ENCODE results near the gene NHEJ1. TPM values are rescaled to one million over a fixed set of nuclear protein-coding genes. Genes with fewer than 3 reads are reported as not detected.
A peak's percentile ranks its signal among the peaks of the same experiment; 100 is the strongest.

Gene NHEJ1
- total and polyA plus RNA-seq, 2 of the 13 experiments (the other 11 are each of a cell fraction or from before 2014, with no cell fraction given): 30.0 to 30.7 TPM

DNA sequence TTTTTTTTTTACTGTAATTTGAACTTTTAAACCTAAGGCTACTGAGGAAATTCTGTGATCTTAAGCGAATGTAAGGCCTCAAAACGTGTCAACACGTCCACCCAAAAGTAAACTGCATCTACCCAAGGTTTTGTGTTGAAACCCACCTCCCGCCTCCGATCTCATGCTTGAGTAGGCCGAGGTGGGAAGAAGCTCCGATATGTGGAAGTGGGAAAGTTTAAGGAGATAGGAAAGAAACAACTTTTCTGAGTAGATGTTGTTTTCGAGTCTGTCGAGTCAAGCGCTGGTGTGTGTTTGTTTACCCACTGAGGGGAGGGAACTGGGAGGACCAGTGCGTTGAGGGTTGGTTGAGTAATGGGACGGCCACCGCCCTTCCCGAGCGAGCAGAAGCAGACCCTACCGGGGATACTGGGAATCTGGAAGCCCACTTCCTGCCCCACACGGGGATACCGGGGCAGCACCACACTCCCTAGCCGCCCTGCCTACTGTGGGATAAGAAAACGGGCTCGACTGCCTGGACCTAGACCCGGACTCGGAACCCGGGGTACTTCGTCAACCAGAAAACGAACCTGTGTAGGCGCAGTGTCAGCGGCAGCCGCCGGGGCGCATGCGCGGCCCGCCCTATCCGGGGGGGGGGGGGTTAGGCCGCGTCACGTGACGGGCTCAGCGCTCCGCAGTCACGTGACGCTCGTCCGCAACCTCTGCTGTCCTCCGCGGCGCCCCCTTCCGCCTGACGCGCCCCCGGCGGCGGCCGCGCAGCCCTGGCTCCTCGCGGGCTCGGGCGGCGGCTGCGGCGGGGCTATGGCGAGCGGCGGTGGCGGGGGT is 17.1 kb upstream of the NHEJ1 start, which contains the start of gene RETREG2 (continued):
- no peak for TF ChIP-seq ZBTB39 (CRISPR knock-in tag; IDR thresholded peaks at IDR 0.05)
- no peak for TF ChIP-seq RFX3 (CRISPR knock-in tag; IDR thresholded peaks at IDR 0.05)
- TF ChIP-seq NFIB (CRISPR knock-in tag; IDR thresholded peaks at IDR 0.05; ENCODE audit: borderline replicate concordance): no peak
- TF ChIP-seq, protein P1, sequence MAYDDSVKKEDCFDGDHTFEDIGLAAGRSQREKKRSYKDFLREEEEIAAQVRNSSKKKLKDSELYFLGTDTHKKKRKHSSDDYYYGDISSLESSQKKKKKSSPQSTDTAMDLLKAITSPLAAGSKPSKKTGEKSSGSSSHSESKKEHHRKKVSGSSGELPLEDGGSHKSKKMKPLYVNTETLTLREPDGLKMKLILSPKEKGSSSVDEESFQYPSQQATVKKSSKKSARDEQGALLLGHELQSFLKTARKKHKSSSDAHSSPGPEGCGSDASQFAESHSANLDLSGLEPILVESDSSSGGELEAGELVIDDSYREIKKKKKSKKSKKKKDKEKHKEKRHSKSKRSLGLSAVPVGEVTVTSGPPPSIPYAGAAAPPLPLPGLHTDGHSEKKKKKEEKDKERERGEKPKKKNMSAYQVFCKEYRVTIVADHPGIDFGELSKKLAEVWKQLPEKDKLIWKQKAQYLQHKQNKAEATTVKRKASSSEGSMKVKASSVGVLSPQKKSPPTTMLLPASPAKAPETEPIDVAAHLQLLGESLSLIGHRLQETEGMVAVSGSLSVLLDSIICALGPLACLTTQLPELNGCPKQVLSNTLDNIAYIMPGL (CRISPR knock-in tag; IDR thresholded peaks at IDR 0.05; ENCODE audit: borderline replicate concordance in 1 of 2, low read depth in 1 of 2): peak in 1 of 2 experiments; percentile 71; a peak in 3 of 4 replicates
- TF ChIP-seq KLF12 (CRISPR knock-in tag; IDR thresholded peaks at IDR 0.05; ENCODE audit: borderline replicate concordance): no peak; the same call in 1 of the 2 replicates
- TF ChIP-seq, protein P2, sequence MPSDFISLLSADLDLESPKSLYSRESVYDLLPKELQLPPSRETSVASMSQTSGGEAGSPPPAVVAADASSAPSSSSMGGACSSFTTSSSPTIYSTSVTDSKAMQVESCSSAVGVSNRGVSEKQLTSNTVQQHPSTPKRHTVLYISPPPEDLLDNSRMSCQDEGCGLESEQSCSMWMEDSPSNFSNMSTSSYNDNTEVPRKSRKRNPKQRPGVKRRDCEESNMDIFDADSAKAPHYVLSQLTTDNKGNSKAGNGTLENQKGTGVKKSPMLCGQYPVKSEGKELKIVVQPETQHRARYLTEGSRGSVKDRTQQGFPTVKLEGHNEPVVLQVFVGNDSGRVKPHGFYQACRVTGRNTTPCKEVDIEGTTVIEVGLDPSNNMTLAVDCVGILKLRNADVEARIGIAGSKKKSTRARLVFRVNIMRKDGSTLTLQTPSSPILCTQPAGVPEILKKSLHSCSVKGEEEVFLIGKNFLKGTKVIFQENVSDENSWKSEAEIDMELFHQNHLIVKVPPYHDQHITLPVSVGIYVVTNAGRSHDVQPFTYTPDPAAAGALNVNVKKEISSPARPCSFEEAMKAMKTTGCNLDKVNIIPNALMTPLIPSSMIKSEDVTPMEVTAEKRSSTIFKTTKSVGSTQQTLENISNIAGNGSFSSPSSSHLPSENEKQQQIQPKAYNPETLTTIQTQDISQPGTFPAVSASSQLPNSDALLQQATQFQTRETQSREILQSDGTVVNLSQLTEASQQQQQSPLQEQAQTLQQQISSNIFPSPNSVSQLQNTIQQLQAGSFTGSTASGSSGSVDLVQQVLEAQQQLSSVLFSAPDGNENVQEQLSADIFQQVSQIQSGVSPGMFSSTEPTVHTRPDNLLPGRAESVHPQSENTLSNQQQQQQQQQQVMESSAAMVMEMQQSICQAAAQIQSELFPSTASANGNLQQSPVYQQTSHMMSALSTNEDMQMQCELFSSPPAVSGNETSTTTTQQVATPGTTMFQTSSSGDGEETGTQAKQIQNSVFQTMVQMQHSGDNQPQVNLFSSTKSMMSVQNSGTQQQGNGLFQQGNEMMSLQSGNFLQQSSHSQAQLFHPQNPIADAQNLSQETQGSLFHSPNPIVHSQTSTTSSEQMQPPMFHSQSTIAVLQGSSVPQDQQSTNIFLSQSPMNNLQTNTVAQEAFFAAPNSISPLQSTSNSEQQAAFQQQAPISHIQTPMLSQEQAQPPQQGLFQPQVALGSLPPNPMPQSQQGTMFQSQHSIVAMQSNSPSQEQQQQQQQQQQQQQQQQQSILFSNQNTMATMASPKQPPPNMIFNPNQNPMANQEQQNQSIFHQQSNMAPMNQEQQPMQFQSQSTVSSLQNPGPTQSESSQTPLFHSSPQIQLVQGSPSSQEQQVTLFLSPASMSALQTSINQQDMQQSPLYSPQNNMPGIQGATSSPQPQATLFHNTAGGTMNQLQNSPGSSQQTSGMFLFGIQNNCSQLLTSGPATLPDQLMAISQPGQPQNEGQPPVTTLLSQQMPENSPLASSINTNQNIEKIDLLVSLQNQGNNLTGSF (CRISPR knock-in tag; IDR thresholded peaks at IDR 0.05): peak; percentile 65; the same call in 1 of the 2 replicates
- no peak for TF ChIP-seq ZNF841 (CRISPR knock-in tag; IDR thresholded peaks at IDR 0.05; ENCODE audit: borderline replicate concordance)
- TF ChIP-seq MIER2 (CRISPR knock-in tag; IDR thresholded peaks at IDR 0.05): peak; percentile 40; the same call in 1 of the 2 replicates
- no peak for TF ChIP-seq SMYD3 (CRISPR knock-in tag; IDR thresholded peaks at IDR 0.05)
- no peak; the same call in 1 of the 2 replicates for TF ChIP-seq FOXK1 (CRISPR knock-in tag; IDR thresholded peaks at IDR 0.05; ENCODE audit: borderline replicate concordance, low read depth)
- no peak for TF ChIP-seq MBNL3 (CRISPR knock-in tag; conservative IDR thresholded peaks at IDR 0.05)
- TF ChIP-seq, protein P3, sequence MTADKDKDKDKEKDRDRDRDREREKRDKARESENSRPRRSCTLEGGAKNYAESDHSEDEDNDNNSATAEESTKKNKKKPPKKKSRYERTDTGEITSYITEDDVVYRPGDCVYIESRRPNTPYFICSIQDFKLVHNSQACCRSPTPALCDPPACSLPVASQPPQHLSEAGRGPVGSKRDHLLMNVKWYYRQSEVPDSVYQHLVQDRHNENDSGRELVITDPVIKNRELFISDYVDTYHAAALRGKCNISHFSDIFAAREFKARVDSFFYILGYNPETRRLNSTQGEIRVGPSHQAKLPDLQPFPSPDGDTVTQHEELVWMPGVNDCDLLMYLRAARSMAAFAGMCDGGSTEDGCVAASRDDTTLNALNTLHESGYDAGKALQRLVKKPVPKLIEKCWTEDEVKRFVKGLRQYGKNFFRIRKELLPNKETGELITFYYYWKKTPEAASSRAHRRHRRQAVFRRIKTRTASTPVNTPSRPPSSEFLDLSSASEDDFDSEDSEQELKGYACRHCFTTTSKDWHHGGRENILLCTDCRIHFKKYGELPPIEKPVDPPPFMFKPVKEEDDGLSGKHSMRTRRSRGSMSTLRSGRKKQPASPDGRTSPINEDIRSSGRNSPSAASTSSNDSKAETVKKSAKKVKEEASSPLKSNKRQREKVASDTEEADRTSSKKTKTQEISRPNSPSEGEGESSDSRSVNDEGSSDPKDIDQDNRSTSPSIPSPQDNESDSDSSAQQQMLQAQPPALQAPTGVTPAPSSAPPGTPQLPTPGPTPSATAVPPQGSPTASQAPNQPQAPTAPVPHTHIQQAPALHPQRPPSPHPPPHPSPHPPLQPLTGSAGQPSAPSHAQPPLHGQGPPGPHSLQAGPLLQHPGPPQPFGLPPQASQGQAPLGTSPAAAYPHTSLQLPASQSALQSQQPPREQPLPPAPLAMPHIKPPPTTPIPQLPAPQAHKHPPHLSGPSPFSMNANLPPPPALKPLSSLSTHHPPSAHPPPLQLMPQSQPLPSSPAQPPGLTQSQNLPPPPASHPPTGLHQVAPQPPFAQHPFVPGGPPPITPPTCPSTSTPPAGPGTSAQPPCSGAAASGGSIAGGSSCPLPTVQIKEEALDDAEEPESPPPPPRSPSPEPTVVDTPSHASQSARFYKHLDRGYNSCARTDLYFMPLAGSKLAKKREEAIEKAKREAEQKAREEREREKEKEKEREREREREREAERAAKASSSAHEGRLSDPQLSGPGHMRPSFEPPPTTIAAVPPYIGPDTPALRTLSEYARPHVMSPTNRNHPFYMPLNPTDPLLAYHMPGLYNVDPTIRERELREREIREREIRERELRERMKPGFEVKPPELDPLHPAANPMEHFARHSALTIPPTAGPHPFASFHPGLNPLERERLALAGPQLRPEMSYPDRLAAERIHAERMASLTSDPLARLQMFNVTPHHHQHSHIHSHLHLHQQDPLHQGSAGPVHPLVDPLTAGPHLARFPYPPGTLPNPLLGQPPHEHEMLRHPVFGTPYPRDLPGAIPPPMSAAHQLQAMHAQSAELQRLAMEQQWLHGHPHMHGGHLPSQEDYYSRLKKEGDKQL (CRISPR knock-in tag; IDR thresholded peaks at IDR 0.05; ENCODE audit: low read depth): peak; percentile 37; the same call in 1 of the 2 replicates

Data from HepG2 (cell line).